NT2/D1 (cell line): ENCODE data around the gene SLC35G4.
"Not testable (repeated sequence)": the region's sequence is repeated elsewhere in the genome, so short reads cannot be mapped to it uniquely, and the experiment has no call there.

Source experiments
- YY1 ChIP-seq: IDR thresholded peaks from 2 replicates; pipeline ENCODE4 v1.6.1; 2011; ENCODE audit not compliant: insufficient read length, insufficient read depth
- ZNF274 ChIP-seq: IDR thresholded peaks from 2 replicates; pipeline ENCODE4 v1.6.1; 2011; ENCODE audit warnings: mild to moderate bottlenecking, low read depth, low read length

GRCh38 chr18:11647804-11648203, 38.4 kb downstream of the SLC35G4 start:
- not testable (repeated sequence) for TF ChIP-seq YY1, ZNF274
